Measurements from ENCODE around the gene EPHB4. TPM values are rescaled to one million over a fixed set of nuclear protein-coding genes. Genes with fewer than 3 reads are reported as not detected.

Gene EPHB4
- total RNA-seq, 2 donors from 2014 or later: 20.5 to 29.4 TPM

- ATAC-seq (ENCODE audit: insufficient number of reproducible peaks, low FRiP score, low read depth): peak; percentile 79
- Histone ChIP-seq H3K9me3 (no peaks in the 10 kb centered on the region), H3K27ac (no peak overlapping the region), H3K36me3 (no peaks in the 10 kb centered on the region), H3K27me3 (replicated peaks; ENCODE audit: insufficient read depth) (no peaks in the 10 kb centered on the region), H3K4me1 (ENCODE audit: control insufficient read depth in 1 of 2, low read depth in 2 of 2) (peaks cover 0 to 10% of the 10 kb centered on the region in 2 donors), H3K4me3 (peak overlapping the region; percentile 55)
- TF ChIP-seq, protein P1, sequence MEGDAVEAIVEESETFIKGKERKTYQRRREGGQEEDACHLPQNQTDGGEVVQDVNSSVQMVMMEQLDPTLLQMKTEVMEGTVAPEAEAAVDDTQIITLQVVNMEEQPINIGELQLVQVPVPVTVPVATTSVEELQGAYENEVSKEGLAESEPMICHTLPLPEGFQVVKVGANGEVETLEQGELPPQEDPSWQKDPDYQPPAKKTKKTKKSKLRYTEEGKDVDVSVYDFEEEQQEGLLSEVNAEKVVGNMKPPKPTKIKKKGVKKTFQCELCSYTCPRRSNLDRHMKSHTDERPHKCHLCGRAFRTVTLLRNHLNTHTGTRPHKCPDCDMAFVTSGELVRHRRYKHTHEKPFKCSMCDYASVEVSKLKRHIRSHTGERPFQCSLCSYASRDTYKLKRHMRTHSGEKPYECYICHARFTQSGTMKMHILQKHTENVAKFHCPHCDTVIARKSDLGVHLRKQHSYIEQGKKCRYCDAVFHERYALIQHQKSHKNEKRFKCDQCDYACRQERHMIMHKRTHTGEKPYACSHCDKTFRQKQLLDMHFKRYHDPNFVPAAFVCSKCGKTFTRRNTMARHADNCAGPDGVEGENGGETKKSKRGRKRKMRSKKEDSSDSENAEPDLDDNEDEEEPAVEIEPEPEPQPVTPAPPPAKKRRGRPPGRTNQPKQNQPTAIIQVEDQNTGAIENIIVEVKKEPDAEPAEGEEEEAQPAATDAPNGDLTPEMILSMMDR (IDR thresholded peaks at IDR 0.05): no peak
- peak; percentile 50 for DNase-seq (ENCODE audit: low spot score)
Measured at GRCh38 chr7:100803398-100804161, 23.7 kb downstream of the EPHB4 start.

DNA sequence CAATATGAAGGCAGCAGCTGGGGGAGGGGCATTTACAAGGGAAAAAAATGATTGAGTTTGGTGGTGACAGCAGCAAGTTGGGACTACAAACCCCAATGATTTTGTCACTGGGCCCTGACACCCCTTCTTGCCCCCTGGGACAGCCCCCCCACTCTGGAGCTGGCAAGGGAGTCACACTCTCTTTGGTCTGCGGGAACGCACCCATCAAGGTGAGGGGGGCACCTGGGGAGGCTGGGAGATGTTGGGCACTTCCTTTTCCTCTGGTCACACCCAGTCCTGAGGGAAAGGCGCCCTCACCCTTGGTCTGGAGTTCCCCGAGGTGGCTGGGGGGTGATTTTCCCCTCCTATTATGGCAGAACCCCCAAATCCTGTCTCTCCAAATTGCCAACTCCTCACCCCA lies 24.4 kb downstream of the EPHB4 start:
- H3K4me1 ChIP-seq (ENCODE audit: control insufficient read depth in 1 of 2, low read depth in 2 of 2): peaks cover 0 to 10% of the 10 kb centered on the region in 2 donors
- H3K27me3 ChIP-seq (replicated peaks; ENCODE audit: insufficient read depth): no peaks in the 10 kb centered on the region
- ATAC-seq (ENCODE audit: insufficient number of reproducible peaks, low FRiP score, low read depth) (no peak), DNase-seq (ENCODE audit: low spot score) (no peak)
- TF ChIP-seq, protein P1 (IDR thresholded peaks at IDR 0.05): no peak
- no peaks in the 10 kb centered on the region for H3K36me3 ChIP-seq
- H3K4me3 ChIP-seq: peak overlapping the region; percentile 55
- no peaks in the 10 kb centered on the region for H3K9me3 ChIP-seq
- H3K27ac ChIP-seq: no peak overlapping the region

- TF ChIP-seq, protein P1 (IDR thresholded peaks at IDR 0.05): no peak
- no peak overlapping the region for H3K4me3 ChIP-seq
- H3K27me3 ChIP-seq (replicated peaks; ENCODE audit: insufficient read depth): no peaks in the 10 kb centered on the region
- H3K36me3 ChIP-seq: no peaks in the 10 kb centered on the region
- no peak for DNase-seq (ENCODE audit: low spot score)
- no peak overlapping the region for H3K27ac ChIP-seq
- peaks cover 0 to 10% of the 10 kb centered on the region in 2 donors for H3K4me1 ChIP-seq (ENCODE audit: control insufficient read depth in 1 of 2, low read depth in 2 of 2)
- no peaks in the 10 kb centered on the region for H3K9me3 ChIP-seq
- ATAC-seq (ENCODE audit: insufficient number of reproducible peaks, low FRiP score, low read depth): no peak
Measured at GRCh38 chr7:100801833-100802568, 25.3 kb downstream of the EPHB4 start.

GRCh38 chr7:100799037-100799896 lies 28.1 kb downstream of the EPHB4 start:
- TF ChIP-seq, protein P1 (IDR thresholded peaks at IDR 0.05): peak; percentile 51
- no peak for DNase-seq (ENCODE audit: low spot score)

More at GRCh38 chr7:100799037-100799896, 28.1 kb downstream of the EPHB4 start:
- peaks cover 0 to 10% of the 10 kb centered on the region in 2 donors for H3K4me1 ChIP-seq (ENCODE audit: control insufficient read depth in 1 of 2, low read depth in 2 of 2)
- no peaks in the 10 kb centered on the region for H3K36me3 ChIP-seq
- no peak for ATAC-seq (ENCODE audit: insufficient number of reproducible peaks, low FRiP score, low read depth)
- no peaks in the 10 kb centered on the region for H3K27me3 ChIP-seq (replicated peaks; ENCODE audit: insufficient read depth)
- H3K4me3 ChIP-seq: no peak overlapping the region
- no peak overlapping the region for H3K27ac ChIP-seq
- no peaks in the 10 kb centered on the region for H3K9me3 ChIP-seq
